ENCODE results near the gene DRC3.

DNA sequence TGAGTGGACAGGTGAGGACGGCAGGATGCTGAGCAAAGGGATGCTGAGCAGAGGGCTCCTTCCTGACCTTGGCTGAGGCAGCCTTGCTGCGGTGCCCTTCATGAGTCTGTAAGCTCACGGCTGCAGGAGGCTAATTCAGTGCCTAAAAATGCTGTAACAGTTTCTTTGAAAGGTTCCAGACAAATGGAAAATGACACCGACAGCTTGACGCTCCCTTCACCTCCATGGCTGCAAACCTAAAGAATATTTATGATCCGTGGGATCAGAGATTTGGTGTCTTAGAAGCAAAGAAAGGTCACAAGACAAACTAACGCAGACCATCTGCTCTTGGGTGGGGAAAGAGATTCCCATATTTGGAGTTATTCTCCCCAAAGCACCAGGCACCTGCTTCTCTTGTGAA, 28.4 kb upstream of the DRC3 start:
- TF ChIP-seq, protein P1, sequence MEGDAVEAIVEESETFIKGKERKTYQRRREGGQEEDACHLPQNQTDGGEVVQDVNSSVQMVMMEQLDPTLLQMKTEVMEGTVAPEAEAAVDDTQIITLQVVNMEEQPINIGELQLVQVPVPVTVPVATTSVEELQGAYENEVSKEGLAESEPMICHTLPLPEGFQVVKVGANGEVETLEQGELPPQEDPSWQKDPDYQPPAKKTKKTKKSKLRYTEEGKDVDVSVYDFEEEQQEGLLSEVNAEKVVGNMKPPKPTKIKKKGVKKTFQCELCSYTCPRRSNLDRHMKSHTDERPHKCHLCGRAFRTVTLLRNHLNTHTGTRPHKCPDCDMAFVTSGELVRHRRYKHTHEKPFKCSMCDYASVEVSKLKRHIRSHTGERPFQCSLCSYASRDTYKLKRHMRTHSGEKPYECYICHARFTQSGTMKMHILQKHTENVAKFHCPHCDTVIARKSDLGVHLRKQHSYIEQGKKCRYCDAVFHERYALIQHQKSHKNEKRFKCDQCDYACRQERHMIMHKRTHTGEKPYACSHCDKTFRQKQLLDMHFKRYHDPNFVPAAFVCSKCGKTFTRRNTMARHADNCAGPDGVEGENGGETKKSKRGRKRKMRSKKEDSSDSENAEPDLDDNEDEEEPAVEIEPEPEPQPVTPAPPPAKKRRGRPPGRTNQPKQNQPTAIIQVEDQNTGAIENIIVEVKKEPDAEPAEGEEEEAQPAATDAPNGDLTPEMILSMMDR (IDR thresholded peaks at IDR 0.05; ENCODE audit: poor library complexity) = no peak
- no peak for TF ChIP-seq EZH2phosphoT487 (IDR thresholded peaks at IDR 0.05; ENCODE audit: low read depth, severe bottlenecking, unreplicated experiment)
